Lower leg skin (tissue), 4 donors: ENCODE results near the gene MXI1. TPM values are rescaled to one million over a fixed set of nuclear protein-coding genes. Genes with fewer than 3 reads are reported as not detected.

Experiments
- DNase-seq, 2 donors: peaks; one replicate each; pipeline ENCODE4 v3.0.0-alpha.2; 2019; ENCODE audit warnings: low spot score in 2 of 2
- H3K4me3 ChIP-seq: fragments of 200-600 bp; sonication (generic); 2 replicates; pipeline ENCODE4 v1.5.1; 2017; ENCODE audit warnings: mild to moderate bottlenecking, low read depth; ENCODE audit not compliant: poor library complexity, severe bottlenecking
- CTCF ChIP-seq, 3 donors: fragments of 450-650 bp; IDR thresholded peaks; one replicate each; pipeline ENCODE4 v1.5.1; 2016; ENCODE audit warnings: antibody characterized with exemption in 3 of 3, mild to moderate bottlenecking in 3 of 3, moderate library complexity in 2 of 3
- POLR2A ChIP-seq, 2 donors: fragments of 450-650 bp; IDR thresholded peaks; one replicate each; pipeline ENCODE4 v1.6.1; 2016 to 2017; ENCODE audit warnings: antibody characterized with exemption in 2 of 2, mild to moderate bottlenecking in 1 of 2, moderate library complexity in 1 of 2
- WGBS, 2 donors: methylation state at CpG; one replicate each; pipeline ENCODE4 v1.1.5; 2018; 5-methylcytosine and 5-hydroxymethylcytosine counted together
- intact Hi-C: fragments of 100-400 bp; cut with DNase I; formaldehyde crosslinking; loops from one replicate; pipeline ENCODE4 v1.15.0; 2023; ENCODE audit warnings: low total_unique reads
- total RNA-seq, 4 donors: library from RNA; depleted of rRNA; stranded (reverse); fragments of >200 nt; gene quantifications; one replicate each; pipeline ENCODE4 v1.1.0, GENCODE V29; 2016

MXI1 gene
- total RNA-seq, 4 donors from 2014 or later = 83.9 to 112 (median 99.3) TPM

GRCh38 chr10:110169586-110169985 is 37.8 kb upstream of the MXI1 start:
- DNase-seq = peak in 1 of 2 donors; percentile 52
- WGBS, 2 donors = 11 to 18% methylated on average over 1 of the region's 1 CpG
- no peak for TF ChIP-seq CTCF (IDR thresholded peaks at IDR 0.05)
- H3K4me3 ChIP-seq = no peak overlapping the region
- intact Hi-C loops = no loop called here

- intact Hi-C loops = no loop called here
- TF ChIP-seq POLR2A (IDR thresholded peaks at IDR 0.05) = no peak
- no peak for TF ChIP-seq CTCF (IDR thresholded peaks at IDR 0.05)
- 7 to 11% methylated on average over 12 to 13 of the region's 13 CpGs for WGBS, 2 donors
- no peak overlapping the region for H3K4me3 ChIP-seq
- peak in 1 of 2 donors; percentile 75 for DNase-seq
Measured at GRCh38 chr10:110170142-110170971, 37.0 kb upstream of the MXI1 start.

GRCh38 chr10:110171032-110171431 is 36.4 kb upstream of the MXI1 start:
- DNase-seq = peak in 1 of 2 donors; percentile 42
- intact Hi-C loops = no loop called here
- H3K4me3 ChIP-seq = no peak overlapping the region
- TF ChIP-seq POLR2A (IDR thresholded peaks at IDR 0.05) = no peak
- no peak for TF ChIP-seq CTCF (IDR thresholded peaks at IDR 0.05)
- WGBS, 2 donors = 48 to 56% methylated on average over 6 of the region's 6 CpGs

GRCh38 chr10:110172155-110172554 is 35.2 kb upstream of the MXI1 start:
- peak in 1 of 2 donors; percentile 28 for DNase-seq
- intact Hi-C loops = no loop called here
- TF ChIP-seq CTCF (IDR thresholded peaks at IDR 0.05) (no peak), POLR2A (IDR thresholded peaks at IDR 0.05) (no peak)
- no peak overlapping the region for H3K4me3 ChIP-seq
- 72 to 80% methylated on average over 5 of the region's 5 CpGs for WGBS, 2 donors

- intact Hi-C loops = no loop called here
- no peak for TF ChIP-seq CTCF (IDR thresholded peaks at IDR 0.05)
- TF ChIP-seq POLR2A (IDR thresholded peaks at IDR 0.05) = no peak
- no peak overlapping the region for H3K4me3 ChIP-seq
- DNase-seq = peak in 1 of 2 donors; percentile 2
Measured at GRCh38 chr10:110174201-110174600, 33.2 kb upstream of the MXI1 start.

- no peak overlapping the region for H3K4me3 ChIP-seq
- TF ChIP-seq POLR2A (IDR thresholded peaks at IDR 0.05) = no peak
- no peak for TF ChIP-seq CTCF (IDR thresholded peaks at IDR 0.05)
- DNase-seq = peak in 1 of 2 donors; percentile 45
- WGBS, 2 donors = 81 to 95% methylated on average over 5 of the region's 5 CpGs
- intact Hi-C loops = no loop called here
Measured at GRCh38 chr10:110174816-110175215, 32.6 kb upstream of the MXI1 start.
